Omental fat pad (tissue), 4 donors: ENCODE data around the gene IFI16. TPM values are rescaled to one million over a fixed set of nuclear protein-coding genes. Genes with fewer than 3 reads are reported as not detected.
A peak's percentile ranks its signal among the peaks of the same experiment; 100 is the strongest.
"Not testable (repeated sequence)": the region's sequence is repeated elsewhere in the genome, so short reads cannot be mapped to it uniquely, and the experiment has no call there.

Experiments
- ATAC-seq: fragments of 150-250 bp; one replicate; pipeline ENCODE4 v1.9.1; 2016; ENCODE audit warnings: mild to moderate bottlenecking, moderate library complexity; ENCODE audit not compliant: low FRiP score
- DNase-seq: peaks from one replicate; pipeline ENCODE4 v3.0.0-alpha.2; 2019; ENCODE audit warnings: low spot score
- CTCF ChIP-seq, 3 donors: fragments of 450-650 bp; IDR thresholded peaks; one replicate each; pipeline ENCODE4 v1.5.1; 2016 to 2017; ENCODE audit warnings: antibody characterized with exemption in 3 of 3, mild to moderate bottlenecking in 3 of 3, moderate library complexity in 2 of 3
- total RNA-seq, 4 donors: library from RNA; depleted of rRNA; stranded (reverse); fragments of >200 nt; gene quantifications; one replicate each; pipeline ENCODE4 v1.1.0, GENCODE V29; 2016

IFI16 gene
- total RNA-seq, 4 donors from 2014 or later, result 94.5 to 304 (median 131) TPM

GRCh38 chr1:159005676-159006075 is 4.0 kb upstream of the IFI16 start:
- DNase-seq (no peak), ATAC-seq (peak; percentile 29)

GRCh38 chr1:159006210-159006807 is 3.4 kb upstream of the IFI16 start:
- DNase-seq, ATAC-seq: not testable (repeated sequence)

More at GRCh38 chr1:159005676-159006075, 4.0 kb upstream of the IFI16 start:
- TF ChIP-seq CTCF (IDR thresholded peaks at IDR 0.05), result no peak

- TF ChIP-seq CTCF (IDR thresholded peaks at IDR 0.05), result no peak
- ATAC-seq (no peak), DNase-seq (no peak)
Measured at GRCh38 chr1:159007726-159008125, 2.0 kb upstream of the IFI16 start.

GRCh38 chr1:159008744-159009188 is 941 bp upstream of the IFI16 start:
- DNase-seq (no peak), ATAC-seq (no peak)
- no peak for TF ChIP-seq CTCF (IDR thresholded peaks at IDR 0.05)

GRCh38 chr1:159009287-159009686 is 420 bp upstream of the IFI16 start:
- no peak for ATAC-seq
- TF ChIP-seq CTCF (IDR thresholded peaks at IDR 0.05), result no peak
- DNase-seq, result no peak

- TF ChIP-seq CTCF (IDR thresholded peaks at IDR 0.05), result no peak
- no peak for ATAC-seq
- DNase-seq, result no peak
Measured at GRCh38 chr1:159010391-159010790, 684 bp downstream of the IFI16 start.

- DNase-seq, ATAC-seq: not testable (repeated sequence)
Measured at GRCh38 chr1:159011001-159011400, 1.3 kb downstream of the IFI16 start.

GRCh38 chr1:159011751-159012150 is 2.0 kb downstream of the IFI16 start:
- no peak for ATAC-seq
- DNase-seq, result no peak
- TF ChIP-seq CTCF (IDR thresholded peaks at IDR 0.05), result no peak
